ENCODE data around the gene TMOD2.
A peak's percentile ranks its signal among the peaks of the same experiment; 100 is the strongest.

TMOD2 gene

DNA sequence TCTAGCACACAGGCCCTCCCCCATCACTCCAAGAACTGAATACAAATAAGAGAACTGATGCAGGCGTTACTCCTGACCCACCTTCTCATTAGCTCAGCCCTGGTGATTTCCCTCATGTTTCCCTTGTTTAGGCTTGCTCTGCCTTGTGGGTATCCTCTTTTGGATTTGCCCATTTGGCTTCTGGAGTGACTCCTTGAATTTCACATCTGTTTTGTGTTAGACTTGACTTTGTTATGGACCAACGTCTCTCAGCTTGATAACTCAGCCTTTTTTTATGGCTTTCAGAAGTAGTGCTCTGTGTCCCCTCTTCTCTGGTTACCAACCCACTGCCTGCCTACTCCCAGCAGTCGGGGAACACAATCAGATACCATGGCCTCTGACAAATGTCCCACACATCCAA, 66.8 kb downstream of the TMOD2 start:
- DNase-seq (ENCODE audit: low spot score) = no peak

DNA sequence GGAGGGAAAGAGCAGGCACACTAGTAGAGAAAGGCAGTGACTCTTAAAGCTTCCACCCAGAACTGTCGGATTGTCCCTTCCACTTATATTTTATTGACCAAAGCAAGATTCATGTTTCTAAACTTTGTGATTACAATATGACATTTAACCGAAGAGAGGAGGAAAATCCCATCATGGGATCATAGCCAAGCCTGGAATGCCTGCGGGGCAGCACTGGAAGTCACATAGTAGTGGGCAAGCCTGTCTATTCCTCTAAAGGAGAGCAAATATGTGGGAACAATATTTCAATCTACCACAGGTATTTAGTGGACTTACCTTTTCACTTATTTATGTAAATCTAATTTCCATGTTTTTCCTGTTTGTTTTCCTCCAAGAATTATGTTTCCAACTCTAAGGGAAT, 74.3 kb downstream of the TMOD2 start:
- no peak for DNase-seq (ENCODE audit: low spot score)

DNA sequence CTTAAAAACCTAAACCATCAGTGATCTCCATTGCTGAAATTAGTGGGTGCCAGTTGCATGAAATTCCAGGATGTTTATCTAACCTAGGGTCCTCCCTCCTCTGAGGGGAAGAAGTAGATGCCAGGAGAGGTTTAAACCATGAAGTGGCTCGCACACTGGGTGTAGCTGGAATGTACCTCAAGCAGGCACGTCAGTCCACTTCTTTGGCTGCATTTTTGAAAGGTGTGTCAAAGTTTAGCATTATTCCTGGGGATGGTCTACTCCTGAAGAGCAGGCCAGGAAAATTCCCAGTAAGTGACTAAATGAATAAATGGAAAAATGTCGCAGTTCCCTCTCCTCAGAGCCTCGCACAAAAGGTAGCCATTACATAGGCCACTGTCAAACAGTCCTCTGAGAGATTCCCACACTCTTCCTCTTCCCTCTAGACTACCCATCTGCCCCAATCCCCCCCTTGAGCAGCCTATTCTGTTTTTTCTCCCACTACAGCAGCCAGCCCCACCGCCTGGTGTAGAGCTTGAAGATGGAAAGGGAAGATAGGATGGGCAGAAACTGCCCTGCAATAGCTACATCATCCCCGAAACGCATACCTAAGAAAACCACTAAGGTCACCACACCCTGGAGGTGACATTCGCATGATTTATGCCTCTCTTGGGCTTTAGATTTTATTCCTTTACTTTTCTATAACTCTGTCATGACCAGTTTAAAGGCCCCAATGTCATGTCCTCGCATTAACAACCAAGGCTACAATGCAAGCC, 77.4 kb downstream of the TMOD2 start:
- DNase-seq (ENCODE audit: low spot score) = peak; percentile 2

DNA sequence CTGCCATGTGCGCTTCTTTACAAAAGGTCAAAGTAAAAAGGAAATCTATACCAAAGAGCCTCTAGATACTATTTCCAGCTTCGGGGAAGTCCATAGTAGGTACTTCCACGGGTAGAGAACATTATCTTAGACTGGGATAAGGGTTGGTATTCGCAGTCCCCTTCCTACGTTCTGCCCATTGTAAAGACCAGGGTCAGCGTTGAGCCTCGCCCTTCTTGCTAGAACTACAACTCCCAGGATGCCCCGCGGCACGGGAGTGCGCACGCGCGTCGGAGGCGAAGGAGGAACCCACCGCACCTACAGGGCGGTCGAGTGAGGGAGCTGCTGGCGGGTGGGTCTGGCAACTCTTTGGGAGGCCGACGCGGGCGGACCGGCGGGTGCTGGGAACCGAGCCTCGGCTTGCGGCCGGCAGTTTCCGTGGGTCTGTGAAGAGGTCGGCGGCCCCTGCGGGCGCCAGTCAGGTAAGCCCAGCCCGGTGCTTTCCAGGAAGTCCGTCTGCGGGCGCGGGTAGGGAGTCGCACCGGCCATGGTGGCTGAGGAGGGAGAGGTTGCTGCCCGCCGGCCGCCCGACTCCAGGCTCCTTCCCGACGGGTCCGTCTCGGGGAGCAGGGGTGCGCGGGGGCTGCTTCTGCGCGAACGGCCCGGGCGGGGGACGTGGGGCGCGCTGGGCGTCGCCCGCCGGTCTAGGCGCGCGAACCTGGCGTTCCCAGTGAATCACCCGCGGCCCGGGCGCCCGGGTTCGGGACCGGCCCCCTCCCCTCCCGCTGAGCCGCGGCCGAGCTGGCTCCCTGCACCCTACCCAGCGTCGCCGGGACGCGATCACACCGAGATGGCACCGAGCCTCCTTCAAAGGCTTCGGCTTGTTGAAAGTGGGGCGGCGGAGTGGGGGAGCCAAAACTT, 78.2 kb downstream of the TMOD2 start, which contains the start of gene TMOD3:
TSS of gene TMOD3 (plus strand) at position 278 of the 900 bp plus-strand sequence. CDS start 33,232 bp downstream, outside the sequence.
- DNase-seq (ENCODE audit: low spot score) = peak; percentile 95

DNA sequence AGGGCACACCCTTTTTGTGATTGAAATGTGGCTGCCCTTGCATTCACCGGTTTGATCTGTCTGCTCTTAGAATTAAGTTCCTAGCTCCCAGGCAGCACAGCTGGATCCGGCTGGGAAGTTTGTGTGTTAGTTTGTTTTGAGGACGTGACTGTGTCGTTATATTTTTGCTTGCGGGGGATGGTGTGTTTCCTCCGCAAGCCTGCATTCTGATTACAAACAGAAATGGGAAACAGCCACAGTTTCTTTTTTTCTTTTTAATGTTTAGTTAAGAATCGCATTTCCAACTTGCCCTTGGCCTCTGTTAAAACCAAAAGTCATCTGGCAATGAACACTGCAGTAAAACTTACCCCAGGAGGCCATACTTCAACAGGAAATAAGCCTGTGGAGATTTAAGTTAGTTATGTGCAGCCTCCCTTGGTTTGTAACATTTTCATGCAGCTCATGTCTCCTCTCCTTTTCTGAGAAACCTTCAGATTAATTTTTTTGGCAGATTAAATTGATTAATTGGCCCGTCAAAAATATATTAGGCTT, 78.9 kb downstream of the TMOD2 start:
- DNase-seq (ENCODE audit: low spot score) = no peak

DNA sequence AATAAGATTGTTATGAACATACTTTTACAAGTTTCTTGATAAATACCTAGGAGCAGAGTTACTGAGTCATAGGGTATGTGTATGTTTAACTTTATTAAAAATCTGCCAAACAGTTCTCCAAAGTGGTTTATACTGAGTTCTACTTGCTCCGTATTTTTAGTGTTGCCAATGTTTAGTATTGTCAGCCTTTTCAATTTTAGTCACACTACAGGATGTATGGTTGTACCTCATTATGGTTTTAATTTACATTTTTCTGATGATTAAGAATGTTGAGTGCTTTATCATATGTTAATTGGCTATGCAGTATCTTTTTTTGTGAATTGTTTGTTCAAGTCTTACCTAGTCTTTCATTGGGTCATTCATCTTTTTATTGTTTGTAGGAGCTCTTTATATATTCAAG, 82.4 kb downstream of the TMOD2 start:
- DNase-seq (ENCODE audit: low spot score) = no peak

DNA sequence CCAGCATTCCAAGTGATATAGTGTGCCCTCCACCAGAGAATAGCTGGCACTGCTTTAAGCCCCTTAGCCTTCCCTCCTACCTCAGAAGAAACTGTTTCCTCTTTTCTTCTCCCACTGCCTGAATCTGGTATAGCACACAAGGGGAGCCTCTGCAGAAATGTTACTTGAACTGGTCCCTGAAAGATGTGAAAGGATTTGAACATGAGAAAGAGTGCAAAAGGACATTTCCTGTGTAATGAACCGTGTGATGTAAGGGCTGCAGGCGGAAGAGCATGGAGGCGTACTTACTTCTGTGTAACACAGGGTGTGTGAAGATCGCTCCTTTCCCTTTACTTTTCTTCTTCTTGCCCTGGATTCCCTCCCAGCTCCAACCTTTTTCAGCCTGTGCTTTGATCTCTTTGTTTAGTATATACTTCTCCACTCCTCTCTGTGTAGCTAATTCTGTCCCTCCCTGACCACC, 86.4 kb downstream of the TMOD2 start:
- peak; percentile 12 for DNase-seq (ENCODE audit: low spot score)

DNA sequence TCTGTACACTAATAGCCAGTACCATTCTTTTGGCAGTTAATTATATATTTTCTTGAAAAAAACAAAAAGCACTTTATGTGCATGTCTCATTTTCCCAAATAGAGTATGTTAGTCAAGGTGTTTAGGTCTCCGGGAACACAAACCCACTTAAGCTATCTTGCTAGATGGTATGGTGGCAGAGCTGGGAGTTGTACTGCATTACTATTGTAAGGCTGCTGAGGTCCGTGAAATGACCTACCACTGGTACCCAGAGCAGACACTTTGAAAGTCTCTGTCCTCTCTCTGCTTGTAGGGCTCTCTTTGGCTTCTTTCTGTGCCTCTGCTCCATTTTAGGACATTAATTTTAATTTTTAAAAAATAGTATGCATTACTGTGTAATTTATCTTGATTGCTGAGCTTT, 86.9 kb downstream of the TMOD2 start:
- no peak for DNase-seq (ENCODE audit: low spot score)

DNA sequence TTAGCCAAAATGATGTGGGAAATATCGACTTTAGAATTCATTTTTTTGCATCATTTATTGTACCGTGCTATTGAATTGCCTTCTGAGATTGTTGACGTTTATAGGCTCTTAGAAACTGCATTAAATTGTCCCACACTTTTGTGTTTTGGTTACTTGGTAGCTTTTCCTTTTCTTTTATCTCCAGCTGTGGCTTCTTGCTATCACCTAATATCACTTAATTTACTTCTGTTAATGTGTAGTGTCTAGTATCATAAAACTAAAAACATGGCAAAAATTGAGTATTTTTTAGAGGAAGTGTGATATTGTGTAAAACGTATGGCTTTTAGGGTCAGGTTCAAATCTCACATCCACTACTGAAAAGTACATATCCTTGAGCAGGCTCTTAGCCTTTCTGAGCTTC, 89.3 kb downstream of the TMOD2 start:
- DNase-seq (ENCODE audit: low spot score) = no peak

DNA sequence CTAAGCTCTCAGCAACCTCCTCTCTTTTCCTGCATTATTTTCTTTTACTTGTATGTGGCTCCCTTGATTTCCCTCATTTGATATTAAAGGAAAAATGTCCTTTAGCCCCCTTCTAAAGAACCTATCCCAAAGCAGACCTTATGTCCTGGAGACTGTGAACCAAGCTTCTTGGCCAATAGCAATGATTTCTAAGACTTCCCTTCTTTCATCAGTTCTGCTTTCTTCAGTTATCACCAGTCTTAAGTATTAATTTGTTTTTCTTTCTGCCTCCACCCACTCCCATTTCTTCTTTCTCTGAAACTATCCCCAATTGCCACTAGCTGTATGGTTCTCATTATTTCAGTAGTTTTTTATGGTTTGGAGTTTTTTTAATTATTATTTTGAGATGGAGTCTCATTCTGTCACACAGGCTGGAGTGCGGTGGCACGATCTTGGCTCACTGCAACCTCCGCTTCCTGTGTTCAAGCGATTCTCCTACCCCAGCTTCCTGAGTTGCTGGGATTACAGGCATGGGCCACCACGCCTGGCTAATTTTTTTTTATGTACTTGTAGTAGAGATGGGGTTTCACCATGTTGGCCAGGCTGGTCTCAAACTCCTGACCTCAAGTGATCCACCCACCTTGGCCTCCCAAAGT, 90.1 kb downstream of the TMOD2 start:
- DNase-seq (ENCODE audit: low spot score) = no peak

DNA sequence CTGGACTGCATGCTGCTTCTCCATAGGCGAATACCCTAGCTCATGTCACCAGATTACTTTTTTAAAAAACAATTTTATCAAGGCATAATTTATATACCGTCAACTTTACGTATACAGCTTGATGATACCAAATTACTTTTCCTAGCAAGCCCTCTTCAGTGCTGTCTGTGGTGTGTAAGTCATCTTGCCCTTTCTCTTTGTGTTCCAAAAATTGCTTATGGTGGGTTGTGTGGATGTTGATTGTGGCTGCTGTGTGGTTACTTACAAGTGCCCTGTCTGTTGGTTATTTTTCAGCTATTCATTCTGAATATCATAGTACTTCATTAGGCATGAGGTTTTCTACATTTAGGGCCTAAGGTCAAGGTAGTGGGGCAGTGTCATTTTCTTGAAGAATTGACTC, 90.9 kb downstream of the TMOD2 start:
- DNase-seq (ENCODE audit: low spot score) = no peak

DNA sequence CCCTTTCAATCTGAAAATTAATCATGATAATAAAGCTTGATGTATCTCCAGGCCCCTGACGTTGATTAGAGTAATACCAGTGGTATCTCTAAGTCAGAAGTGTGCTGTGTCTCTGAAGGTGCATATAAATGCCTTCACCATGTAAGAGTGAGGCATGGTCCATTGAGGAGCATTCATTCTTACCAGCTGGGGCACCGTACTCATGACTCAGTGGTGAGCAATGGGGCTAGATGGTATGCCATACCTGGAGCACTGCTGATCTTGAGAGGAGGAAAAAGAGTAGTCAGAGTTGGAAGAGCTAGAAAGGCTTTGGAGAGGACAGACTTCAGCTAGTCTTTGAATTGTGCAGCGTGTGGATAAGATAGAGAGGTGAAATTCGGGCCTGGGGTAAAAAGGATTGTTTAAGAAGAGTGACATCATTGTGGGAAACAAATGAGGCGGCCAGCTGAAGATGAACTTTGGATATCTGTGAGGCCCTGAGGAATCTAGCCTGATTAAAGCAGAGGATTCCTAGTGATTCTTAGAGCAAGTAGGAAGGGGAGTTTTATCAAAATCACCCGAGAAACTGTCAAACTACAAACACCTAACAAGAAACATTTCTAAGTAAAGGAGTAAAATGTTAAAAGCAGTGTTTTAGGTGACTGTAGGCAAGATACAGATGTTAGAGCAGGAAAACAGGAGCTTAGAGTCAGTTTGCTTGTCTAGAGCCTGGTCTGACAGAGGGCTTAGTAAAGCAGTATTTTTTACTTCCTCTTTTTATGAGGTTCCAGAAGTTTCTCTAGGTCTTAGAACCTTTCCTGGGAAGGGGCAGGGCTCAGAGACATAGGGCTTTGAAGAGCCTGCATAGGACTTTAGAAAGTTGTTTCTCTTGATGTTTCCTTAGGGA, 91.7 kb downstream of the TMOD2 start:
- peak; percentile 15 for DNase-seq (ENCODE audit: low spot score)

DNA sequence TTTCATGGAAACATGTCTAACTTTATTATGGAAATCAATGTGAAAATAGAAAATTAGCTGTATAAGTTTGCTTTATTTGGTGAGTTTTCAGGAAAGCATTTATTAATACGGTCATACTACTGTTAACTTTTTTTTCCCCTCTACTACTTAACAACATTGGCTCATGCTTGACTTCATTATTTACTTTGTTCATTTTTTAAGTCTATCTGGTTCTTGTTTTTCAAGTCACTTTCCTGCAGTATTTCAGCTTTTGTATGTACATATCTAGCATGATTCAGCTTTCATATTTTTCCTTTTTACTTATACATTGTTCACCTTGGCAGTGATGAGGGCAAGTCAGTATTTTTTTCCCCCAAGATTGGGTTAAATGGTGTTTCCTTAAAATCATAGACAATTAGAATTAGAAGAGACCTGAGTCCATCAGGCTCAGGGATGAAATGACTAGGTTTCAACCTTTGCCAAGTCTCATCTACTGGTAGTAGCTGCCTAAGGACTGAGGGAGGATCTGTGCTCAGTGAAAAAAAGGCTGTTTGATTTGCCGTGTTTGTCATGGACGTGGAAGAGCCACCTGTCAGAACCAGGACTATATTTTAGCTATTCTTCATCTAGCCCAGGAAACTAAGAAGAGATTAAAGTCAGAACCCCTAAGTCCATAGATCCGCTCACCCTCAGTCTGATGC, 93.5 kb downstream of the TMOD2 start:
- no peak for DNase-seq (ENCODE audit: low spot score)

DNA sequence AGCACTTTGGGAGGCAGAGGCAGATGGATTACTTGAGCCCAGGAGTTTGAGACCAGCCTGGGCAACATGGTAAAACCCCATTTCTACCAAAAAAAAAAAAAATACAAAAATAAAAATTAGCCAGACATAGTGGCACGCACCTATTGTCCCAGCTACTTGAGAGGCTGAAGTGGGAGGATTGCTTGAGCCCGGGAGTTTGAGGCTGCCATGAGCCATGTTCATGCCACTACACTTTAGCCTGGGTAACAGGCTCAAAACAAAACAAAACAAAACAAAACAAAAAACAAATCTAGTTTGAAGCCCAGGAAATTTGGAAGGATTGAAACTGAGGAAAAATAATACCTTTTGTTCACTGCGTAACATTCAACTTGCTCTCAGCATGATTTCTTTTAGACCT, 94.7 kb downstream of the TMOD2 start:
- DNase-seq (ENCODE audit: low spot score) = no peak

DNA sequence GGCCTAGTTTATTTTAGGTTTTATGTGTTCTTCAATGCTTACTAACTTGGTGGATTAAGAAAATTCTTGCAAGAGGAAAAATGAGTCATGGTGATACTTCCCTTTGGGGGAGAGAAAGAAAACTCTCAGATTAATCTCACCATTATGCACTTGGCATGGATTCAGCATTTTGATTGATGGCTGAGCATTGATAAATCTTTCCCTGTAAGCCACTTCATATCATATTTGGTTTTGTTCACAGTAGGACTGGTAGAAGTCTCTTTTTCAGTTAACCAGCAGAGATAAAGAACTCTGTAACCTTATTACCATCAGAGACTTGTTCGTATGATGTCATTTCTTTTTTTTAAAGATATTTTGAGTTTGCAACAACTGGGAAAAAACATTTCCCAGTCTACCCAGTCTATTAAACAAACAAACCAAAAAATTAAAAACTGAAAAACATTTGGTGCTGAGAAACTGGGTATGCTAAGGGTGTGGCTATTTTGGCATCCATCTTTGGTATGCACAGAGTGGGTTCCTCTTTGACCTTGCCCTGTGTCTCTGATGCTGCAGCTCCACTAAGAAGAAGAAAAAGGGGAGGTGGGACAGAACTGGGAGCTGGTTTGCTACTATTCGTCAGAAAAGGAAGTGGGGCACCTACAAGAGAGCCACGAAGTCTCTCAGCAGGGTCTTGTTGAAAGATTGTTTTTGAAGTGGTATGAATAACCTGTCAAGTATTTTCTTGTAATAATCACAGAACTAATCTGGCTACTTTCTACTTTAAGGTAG, 95.2 kb downstream of the TMOD2 start:
- DNase-seq (ENCODE audit: low spot score) = no peak

DNA sequence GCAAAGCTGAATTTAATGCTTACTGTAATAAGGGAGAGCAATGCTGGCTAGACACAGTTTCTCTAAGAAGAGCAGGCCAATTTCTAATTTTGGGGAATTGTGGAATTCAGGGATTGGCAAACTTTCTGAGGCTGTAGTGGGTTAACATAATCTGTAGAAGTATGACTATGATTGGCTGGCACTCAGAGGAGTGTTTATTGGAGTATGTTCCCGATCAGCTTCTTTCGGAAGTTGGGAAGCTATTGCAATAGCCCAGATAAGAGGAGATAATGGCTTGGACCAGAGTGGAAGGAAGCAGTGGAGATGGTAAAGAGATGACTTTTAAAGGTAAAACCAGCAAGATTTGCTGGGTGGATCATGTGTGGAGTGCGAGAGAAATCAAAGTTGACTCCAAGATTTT, 97.4 kb downstream of the TMOD2 start:
- no peak for DNase-seq (ENCODE audit: low spot score)

DNA sequence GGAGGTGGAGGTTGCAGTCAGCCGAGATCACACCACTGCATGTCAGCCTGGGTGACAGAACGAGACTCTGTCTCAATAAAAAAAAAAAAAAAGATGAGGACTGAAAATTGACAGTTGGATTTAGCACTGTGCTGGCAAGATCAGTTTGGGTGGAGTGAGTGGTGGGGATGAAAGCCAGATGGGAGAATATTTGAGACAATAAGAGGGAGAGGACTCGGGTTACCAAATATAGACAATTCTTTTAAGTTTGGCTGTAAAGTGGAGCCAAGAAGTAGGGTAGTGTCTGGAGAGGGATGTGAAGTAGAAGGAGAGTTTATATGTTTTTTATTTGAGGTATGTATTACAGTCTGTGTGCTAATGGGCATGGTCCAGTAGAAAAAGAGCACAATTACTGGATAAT, 98.5 kb downstream of the TMOD2 start:
- DNase-seq (ENCODE audit: low spot score) = no peak

DNA sequence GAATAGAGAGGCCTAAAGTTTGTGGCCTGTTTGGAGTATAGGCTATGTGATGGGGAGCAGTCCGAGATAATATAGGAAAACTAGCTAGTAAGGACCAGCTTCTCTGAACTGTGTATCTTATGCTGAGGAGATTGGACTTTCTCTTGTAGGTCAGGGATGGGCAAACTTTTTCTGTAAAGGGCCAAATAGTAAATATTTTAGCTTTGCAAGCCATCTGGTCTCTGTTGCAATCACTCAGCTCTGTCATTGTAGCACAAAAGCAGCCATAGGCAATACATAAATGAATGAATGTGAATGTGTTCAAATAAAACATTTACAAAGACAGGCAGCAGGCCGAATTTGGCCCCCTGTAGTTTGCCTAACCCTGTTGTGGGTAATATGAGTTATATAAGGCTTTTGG, 102.6 kb downstream of the TMOD2 start:
- DNase-seq (ENCODE audit: low spot score) = no peak

DNA sequence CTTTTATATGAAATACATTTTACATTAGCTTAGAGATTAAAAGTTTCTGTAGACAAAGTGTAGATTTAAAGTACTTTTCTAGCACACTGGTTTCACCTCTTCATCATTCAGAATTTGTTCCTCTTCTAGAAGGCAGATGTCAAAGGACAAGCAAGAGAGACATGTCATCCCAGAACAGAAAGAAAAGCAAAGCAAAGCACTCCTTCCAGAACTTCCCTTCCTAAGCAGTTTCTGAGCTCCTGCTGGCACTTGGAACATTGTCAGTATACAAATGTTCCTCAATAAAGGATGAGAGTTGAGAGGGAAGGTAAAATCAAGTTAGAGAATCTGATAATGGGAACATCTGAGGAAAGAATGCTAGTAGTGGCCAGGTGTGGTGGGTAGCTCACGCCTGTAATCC, 104.2 kb downstream of the TMOD2 start:
- no peak for DNase-seq (ENCODE audit: low spot score)

All from germinal center (tissue), 1 donor.